KMS-11 (cell line): Measurements from ENCODE around the gene SPC24.
"Not testable (repeated sequence)": the region's sequence is repeated elsewhere in the genome, so short reads cannot be mapped to it uniquely, and the experiment has no call there.

Experiments
- H2AFZ ChIP-seq: fragments of 200-600 bp; sonication (generic); 2 replicates; pipeline ENCODE4 v1.6.1; 2016; ENCODE audit warnings: antibody characterized with exemption, mixed run types, low read depth
- H3K27ac ChIP-seq: fragments of 200-600 bp; sonication (generic); 2 replicates; pipeline ENCODE4 v1.6.1; 2016; ENCODE audit warnings: mild to moderate bottlenecking, mixed run types
- H3K27me3 ChIP-seq: fragments of 200-600 bp; sonication (generic); 2 replicates; pipeline ENCODE4 v1.6.1; 2017; ENCODE audit warnings: mild to moderate bottlenecking, low read depth, mixed run types, moderate library complexity; ENCODE audit not compliant: insufficient read depth
- H3K36me3 ChIP-seq: fragments of 200-600 bp; sonication (generic); 2 replicates; pipeline ENCODE4 v1.6.1; 2017; ENCODE audit warnings: mild to moderate bottlenecking, mixed run types; ENCODE audit not compliant: insufficient read depth
- H3K4me1 ChIP-seq: fragments of 200-600 bp; sonication (generic); 2 replicates; pipeline ENCODE4 v1.6.1; 2016; ENCODE audit warnings: mild to moderate bottlenecking, low read depth, mixed run types; ENCODE audit not compliant: poor library complexity, severe bottlenecking
- H3K4me2 ChIP-seq: fragments of 200-600 bp; sonication (generic); 2 replicates; pipeline ENCODE4 v1.7.0; 2016; ENCODE audit warnings: mild to moderate bottlenecking, mixed run types
- H3K4me3 ChIP-seq: fragments of 200-600 bp; sonication (generic); IDR thresholded peaks from 2 replicates; pipeline ENCODE4 v1.6.1; 2017; ENCODE audit warnings: low read depth, low read length, mixed read lengths; ENCODE audit not compliant: insufficient read depth
- H3K79me2 ChIP-seq: fragments of 200-600 bp; sonication (generic); 2 replicates; pipeline ENCODE4 v1.6.1; 2016; ENCODE audit warnings: low read depth, mixed run types; ENCODE audit not compliant: insufficient read depth
- H3K9ac ChIP-seq: fragments of 200-600 bp; sonication (generic); 2 replicates; pipeline ENCODE4 v1.6.1; 2016; ENCODE audit warnings: mild to moderate bottlenecking, mixed run types
- H4K20me1 ChIP-seq: fragments of 200-600 bp; sonication (generic); 2 replicates; pipeline ENCODE4 v1.6.1; 2016; ENCODE audit warnings: mild to moderate bottlenecking, mixed run types; ENCODE audit not compliant: insufficient read depth
- TF ChIP-seq, protein P1 (sequence below): fragments of 200-600 bp; sonication (generic); conservative IDR thresholded peaks from 2 replicates; pipeline ENCODE4 v1.6.1; 2017; ENCODE audit warnings: low read depth, mild to moderate bottlenecking, antibody characterized with exemption, low read length, moderate library complexity, mixed read lengths

SPC24 gene

DNA sequence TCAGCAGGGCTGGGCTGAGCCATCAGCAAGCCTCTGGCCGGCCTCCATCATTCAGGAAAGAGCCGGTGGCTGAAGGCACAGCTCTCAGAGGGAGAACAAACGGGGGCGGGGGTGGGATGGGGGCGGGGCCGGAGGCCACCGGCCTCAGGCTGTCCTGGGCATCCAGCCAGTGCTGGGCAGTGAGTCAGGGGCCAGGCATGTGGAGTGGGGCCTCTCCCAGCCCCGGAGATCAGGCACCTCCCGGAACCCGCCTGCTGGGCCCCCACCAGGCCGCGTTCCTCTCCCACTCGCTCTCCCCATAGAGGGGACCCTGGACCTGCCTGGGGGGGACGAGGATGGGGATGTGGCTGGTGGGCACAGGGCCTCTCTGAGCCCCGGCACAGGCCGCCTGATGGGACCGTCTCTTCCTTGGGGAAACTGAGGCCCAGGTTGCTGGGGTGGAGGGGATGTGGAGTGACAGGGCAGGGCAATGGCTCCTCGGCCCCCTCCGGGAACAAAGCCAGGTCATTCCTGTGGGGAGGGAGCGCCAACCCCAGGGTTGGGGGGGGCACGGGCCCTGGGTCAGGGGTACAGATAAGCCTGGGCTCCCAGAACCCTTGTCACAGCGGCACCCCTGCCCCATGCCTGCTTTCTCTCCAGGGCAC lies 12.9 kb downstream of the SPC24 start:
- Histone ChIP-seq H3K27me3 (no peaks in the 10 kb centered on the region), H3K4me2 (no peak overlapping the region), H2AFZ (no peak overlapping the region), H4K20me1 (no peaks in the 10 kb centered on the region), H3K4me1 (no peaks in the 10 kb centered on the region), H3K79me2 (no peaks in the 10 kb centered on the region), H3K36me3 (no peaks in the 10 kb centered on the region; the same call in 1 of the 2 replicates), H3K27ac (no peak overlapping the region), H3K4me3 (no peak overlapping the region), H3K9ac (no peak overlapping the region)
- TF ChIP-seq, protein P1, sequence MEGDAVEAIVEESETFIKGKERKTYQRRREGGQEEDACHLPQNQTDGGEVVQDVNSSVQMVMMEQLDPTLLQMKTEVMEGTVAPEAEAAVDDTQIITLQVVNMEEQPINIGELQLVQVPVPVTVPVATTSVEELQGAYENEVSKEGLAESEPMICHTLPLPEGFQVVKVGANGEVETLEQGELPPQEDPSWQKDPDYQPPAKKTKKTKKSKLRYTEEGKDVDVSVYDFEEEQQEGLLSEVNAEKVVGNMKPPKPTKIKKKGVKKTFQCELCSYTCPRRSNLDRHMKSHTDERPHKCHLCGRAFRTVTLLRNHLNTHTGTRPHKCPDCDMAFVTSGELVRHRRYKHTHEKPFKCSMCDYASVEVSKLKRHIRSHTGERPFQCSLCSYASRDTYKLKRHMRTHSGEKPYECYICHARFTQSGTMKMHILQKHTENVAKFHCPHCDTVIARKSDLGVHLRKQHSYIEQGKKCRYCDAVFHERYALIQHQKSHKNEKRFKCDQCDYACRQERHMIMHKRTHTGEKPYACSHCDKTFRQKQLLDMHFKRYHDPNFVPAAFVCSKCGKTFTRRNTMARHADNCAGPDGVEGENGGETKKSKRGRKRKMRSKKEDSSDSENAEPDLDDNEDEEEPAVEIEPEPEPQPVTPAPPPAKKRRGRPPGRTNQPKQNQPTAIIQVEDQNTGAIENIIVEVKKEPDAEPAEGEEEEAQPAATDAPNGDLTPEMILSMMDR = no peak

DNA sequence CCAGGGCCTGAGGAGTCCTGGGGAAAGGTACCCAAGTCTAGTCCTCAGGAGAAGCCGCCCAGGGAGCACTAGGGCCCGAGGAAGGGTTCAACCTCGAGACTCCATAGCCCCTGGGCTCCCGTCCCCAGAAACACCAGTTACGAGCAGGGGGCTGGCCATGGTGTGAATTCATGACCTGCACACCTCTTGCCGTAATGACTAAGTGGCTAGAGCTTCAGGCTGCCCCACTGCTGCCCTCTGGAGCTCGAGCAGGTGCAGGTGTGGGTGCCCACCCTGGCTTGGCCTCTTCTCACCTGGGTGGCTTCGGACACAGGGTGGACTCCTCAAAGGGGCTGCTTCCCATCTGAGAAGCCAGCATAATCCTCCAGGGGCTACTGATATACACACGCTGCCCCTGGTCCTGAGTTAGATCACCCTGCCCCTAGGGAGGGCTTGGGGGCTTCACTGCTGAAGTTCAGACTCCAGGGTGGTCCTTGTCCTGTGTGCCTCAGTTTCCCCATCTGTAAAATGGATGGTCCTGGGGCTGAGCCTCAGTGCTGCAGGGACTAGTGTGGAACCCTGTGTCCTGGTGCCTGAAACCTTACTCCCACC lies 13.6 kb downstream of the SPC24 start:
- Histone ChIP-seq H3K36me3 (no peaks in the 10 kb centered on the region; the same call in 1 of the 2 replicates), H4K20me1 (no peaks in the 10 kb centered on the region), H3K4me1 (peaks cover 6% of the 10 kb centered on the region), H3K4me3 (no peak overlapping the region), H3K27me3 (no peaks in the 10 kb centered on the region), H2AFZ (no peak overlapping the region), H3K27ac (no peak overlapping the region), H3K9ac (no peak overlapping the region), H3K79me2 (no peaks in the 10 kb centered on the region), H3K4me2 (no peak overlapping the region)
- TF ChIP-seq, protein P1 = no peak

DNA sequence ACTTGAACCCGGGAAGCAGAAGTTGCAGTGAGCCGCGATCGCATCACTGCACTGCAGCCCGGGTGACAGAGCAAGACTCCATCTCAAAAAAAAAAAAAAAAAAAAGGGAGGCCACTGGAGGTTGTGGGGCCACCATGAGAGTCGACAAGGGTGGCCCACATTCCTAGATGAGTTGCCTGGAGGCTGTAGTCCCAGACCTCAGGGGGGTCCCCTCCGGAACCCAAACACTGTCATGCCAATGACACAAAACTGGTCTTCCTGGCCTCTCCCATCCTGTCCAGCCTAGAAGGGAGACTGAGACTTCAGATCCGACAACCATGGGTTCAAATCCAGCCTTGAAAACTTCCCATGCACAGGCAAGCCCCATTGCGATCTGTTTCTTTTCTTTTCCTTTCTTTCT lies 14.7 kb downstream of the SPC24 start:
- TF ChIP-seq, protein P1 = no peak
- H3K27ac ChIP-seq = no peak overlapping the region
- H4K20me1 ChIP-seq = no peaks in the 10 kb centered on the region

DNA sequence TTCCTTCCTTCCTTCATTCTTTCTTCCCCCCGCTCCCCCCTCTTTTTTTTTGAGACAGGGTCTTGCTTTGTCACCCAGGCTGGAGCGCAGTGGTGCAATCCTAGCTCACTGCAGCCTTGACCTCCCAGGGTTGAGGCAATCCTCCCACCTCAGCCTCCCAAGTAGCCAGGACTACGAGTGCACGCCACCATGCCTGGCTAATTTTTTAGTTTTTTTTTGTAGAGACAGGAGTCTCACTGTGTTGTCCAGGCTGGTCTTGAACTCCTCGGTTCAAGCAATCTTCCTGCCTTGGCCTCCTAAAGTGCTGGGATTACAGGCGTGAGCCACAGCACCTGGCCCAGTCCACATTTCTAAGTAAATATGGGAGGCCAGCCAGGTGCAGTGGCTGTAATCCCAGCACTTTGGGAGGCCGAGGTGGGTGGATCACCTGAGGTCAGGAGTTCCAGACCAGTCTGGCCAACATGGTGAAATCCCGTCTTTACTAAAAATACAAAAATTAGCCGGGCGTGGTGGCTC lies 15.5 kb downstream of the SPC24 start:
- H3K4me1 ChIP-seq, H4K20me1 ChIP-seq, H3K36me3 ChIP-seq, H3K4me2 ChIP-seq, H3K27ac ChIP-seq, H3K27me3 ChIP-seq, H3K4me3 ChIP-seq, H2AFZ ChIP-seq, H3K9ac ChIP-seq, H3K79me2 ChIP-seq: not testable (repeated sequence)

More for the DNA sequence above, 14.7 kb downstream of the SPC24 start:
- peaks cover 9% of the 10 kb centered on the region for H3K4me1 ChIP-seq
- H3K79me2 ChIP-seq = no peaks in the 10 kb centered on the region
- H3K4me2 ChIP-seq = no peak overlapping the region
- H3K36me3 ChIP-seq = no peaks in the 10 kb centered on the region; the same call in 1 of the 2 replicates
- no peak overlapping the region for H3K9ac ChIP-seq
- no peak overlapping the region for H2AFZ ChIP-seq
- no peak overlapping the region for H3K4me3 ChIP-seq
- H3K27me3 ChIP-seq = no peaks in the 10 kb centered on the region
